Measurements from ENCODE around the gene WDR26. TPM values are rescaled to one million over a fixed set of nuclear protein-coding genes. Genes with fewer than 3 reads are reported as not detected.

WDR26 gene
- total and polyA plus RNA-seq, 4 donors, result 30.0 to 180 (median 59.3) TPM

DNA sequence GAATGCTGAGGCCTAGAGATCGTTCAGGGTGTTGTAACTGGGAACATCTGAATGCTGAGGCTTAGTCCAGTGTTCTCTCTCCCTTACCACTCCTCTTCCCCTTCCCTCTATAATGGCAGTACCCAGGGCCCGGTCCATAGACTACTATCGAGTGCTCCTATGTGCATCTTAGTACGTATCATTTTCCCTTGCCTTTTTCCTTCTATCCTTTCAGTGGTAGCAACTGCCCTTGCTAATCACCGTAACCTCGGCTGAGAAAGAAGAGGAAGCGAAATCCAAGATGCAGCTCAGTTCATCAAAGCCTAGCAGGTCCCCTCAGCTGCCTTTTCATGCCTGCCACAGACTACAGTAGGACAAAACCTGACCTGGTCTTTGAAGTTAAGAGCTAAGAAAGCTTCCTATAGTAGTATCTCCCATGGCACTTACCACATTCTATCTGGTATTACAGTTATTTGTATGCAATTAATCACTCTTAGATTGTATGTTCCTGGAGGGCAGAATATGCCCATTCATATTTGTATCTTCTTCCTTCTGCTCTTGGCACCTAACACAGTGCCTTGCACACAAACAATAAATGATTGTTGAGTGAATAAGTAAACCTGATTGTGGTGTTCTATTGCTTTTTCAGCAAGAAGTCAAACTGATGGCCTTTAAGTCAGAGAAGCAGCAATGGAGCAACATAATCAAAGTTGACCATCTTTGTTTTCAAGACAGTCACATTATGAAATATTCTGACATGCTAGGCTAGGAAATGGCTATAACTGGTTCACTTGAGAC, 55.6 kb downstream of the WDR26 start:
- Histone ChIP-seq H3K27me3 (ENCODE audit: control insufficient read depth in 3 of 3, insufficient read depth in 3 of 3, low read length in 2 of 3) (no peaks in the 10 kb centered on the region), H3K27ac (ENCODE audit: low read depth in 1 of 2, low read length in 1 of 2) (peak overlapping the region in 1 of 2 donors; percentile 4), H3K9ac (ENCODE audit: insufficient read depth in 1 of 2, low read length in 2 of 2) (no peak overlapping the region), H3K36me3 (ENCODE audit: control insufficient read depth in 4 of 4, insufficient read depth in 4 of 4, low read length in 4 of 4) (peaks cover 10 to 22% (median 17%) of the 10 kb centered on the region in 4 donors), H3K9me3 (ENCODE audit: control insufficient read depth in 4 of 4, insufficient read depth in 3 of 4, low read length in 3 of 4) (no peaks in the 10 kb centered on the region), H3K4me3 (no peak overlapping the region), H3K4me1 (ENCODE audit: control insufficient read depth in 5 of 5, insufficient read depth in 5 of 5, low read length in 5 of 5) (peaks cover 0 to 2% (median 0%) of the 10 kb centered on the region in 5 donors)
- ATAC-seq (ENCODE audit: insufficient read depth, low FRiP score), result no peak
- no peak for DNase-seq
- TF ChIP-seq CTCF (IDR thresholded peaks at IDR 0.05; ENCODE audit: control extremely low read depth, extremely low read depth), result no peak
- WGBS, 2 donors, result 43 to 68% methylated on average over 7 of the region's 7 CpGs

DNA sequence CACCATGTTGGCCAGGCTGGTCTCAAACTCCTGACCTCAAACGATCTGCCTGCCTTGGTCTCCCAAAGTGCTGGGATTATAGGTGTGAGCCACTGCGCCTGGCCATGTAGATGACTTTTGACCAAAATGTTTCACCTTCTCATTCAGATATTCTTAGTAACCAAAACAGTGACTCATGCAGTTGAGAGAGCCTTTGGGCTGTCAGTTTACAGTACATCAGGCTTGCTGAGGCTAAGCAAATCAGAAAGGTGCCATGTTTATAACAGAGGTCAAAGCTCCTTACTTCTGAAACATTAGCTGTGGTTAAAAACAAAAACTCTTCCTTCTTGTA, 57.0 kb downstream of the WDR26 start:
- H3K36me3 ChIP-seq (ENCODE audit: control insufficient read depth in 4 of 4, insufficient read depth in 4 of 4, low read length in 4 of 4), result peaks cover 11 to 26% (median 20%) of the 10 kb centered on the region in 4 donors
- TF ChIP-seq CTCF (IDR thresholded peaks at IDR 0.05; ENCODE audit: control extremely low read depth, extremely low read depth), result no peak
- DNase-seq (no peak), ATAC-seq (ENCODE audit: insufficient read depth, low FRiP score) (no peak)
- no peaks in the 10 kb centered on the region for H3K9me3 ChIP-seq (ENCODE audit: control insufficient read depth in 4 of 4, insufficient read depth in 3 of 4, low read length in 3 of 4)
- H3K27me3 ChIP-seq (ENCODE audit: control insufficient read depth in 3 of 3, insufficient read depth in 3 of 3, low read length in 2 of 3), result no peaks in the 10 kb centered on the region
- H3K9ac ChIP-seq (ENCODE audit: insufficient read depth in 1 of 2, low read length in 2 of 2), result no peak overlapping the region
- no peak overlapping the region for H3K27ac ChIP-seq (ENCODE audit: low read depth in 1 of 2, low read length in 1 of 2)
- H3K4me3 ChIP-seq, result no peak overlapping the region
- H3K4me1 ChIP-seq (ENCODE audit: control insufficient read depth in 5 of 5, insufficient read depth in 5 of 5, low read length in 5 of 5), result no peaks in the 10 kb centered on the region
- 90 to 93% methylated on average over 2 of the region's 2 CpGs for WGBS, 2 donors

DNA sequence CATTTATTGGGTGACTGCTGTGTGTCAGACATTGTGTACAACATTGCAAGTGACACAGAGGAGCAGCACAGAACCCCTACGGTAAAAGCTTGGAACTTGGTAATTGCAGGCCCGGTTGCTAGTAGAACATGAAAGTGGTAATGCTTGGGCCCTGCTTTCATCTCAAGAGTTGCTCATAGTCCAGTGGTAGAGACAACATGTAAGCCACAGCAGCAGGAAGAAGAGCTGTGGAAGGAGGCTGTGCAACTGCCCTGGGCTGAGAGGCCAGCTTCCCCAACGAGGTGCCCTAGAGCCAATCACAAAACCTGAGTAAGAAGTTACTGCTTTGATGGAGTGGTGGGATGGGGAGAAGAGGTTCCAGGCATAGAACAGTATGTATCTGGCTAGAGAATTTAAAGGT, 59.5 kb downstream of the WDR26 start:
- TF ChIP-seq CTCF (IDR thresholded peaks at IDR 0.05; ENCODE audit: control extremely low read depth, extremely low read depth), result no peak
- no peak for ATAC-seq (ENCODE audit: insufficient read depth, low FRiP score)
- H3K36me3 ChIP-seq (ENCODE audit: control insufficient read depth in 4 of 4, insufficient read depth in 4 of 4, low read length in 4 of 4), result peaks cover 20 to 42% (median 27%) of the 10 kb centered on the region in 4 donors
- H3K9ac ChIP-seq (ENCODE audit: insufficient read depth in 1 of 2, low read length in 2 of 2), result no peak overlapping the region
- no peak overlapping the region for H3K27ac ChIP-seq (ENCODE audit: low read depth in 1 of 2, low read length in 1 of 2)
- H3K27me3 ChIP-seq (ENCODE audit: control insufficient read depth in 3 of 3, insufficient read depth in 3 of 3, low read length in 2 of 3), result no peaks in the 10 kb centered on the region
- H3K4me3 ChIP-seq, result no peak overlapping the region
- 64 to 70% methylated on average over 3 of the region's 3 CpGs for WGBS, 2 donors
- no peaks in the 10 kb centered on the region for H3K9me3 ChIP-seq (ENCODE audit: control insufficient read depth in 4 of 4, insufficient read depth in 3 of 4, low read length in 3 of 4)
- DNase-seq, result no peak
- no peaks in the 10 kb centered on the region for H3K4me1 ChIP-seq (ENCODE audit: control insufficient read depth in 5 of 5, insufficient read depth in 5 of 5, low read length in 5 of 5)
